HG02763 (cell line): Measurements from ENCODE around the gene ERGIC1.
A peak's percentile ranks its signal among the peaks of the same experiment; 100 is the strongest.
"Not testable (repeated sequence)": the region's sequence is repeated elsewhere in the genome, so short reads cannot be mapped to it uniquely, and the experiment has no call there.

Experiments
- ATAC-seq: cut with Tn5 transposase; IDR thresholded peaks from one replicate; pipeline ENCODE4 v1.9.1; 2021; ENCODE audit warnings: mild to moderate bottlenecking, moderate library complexity; ENCODE audit not compliant: unreplicated experiment

The ERGIC1 gene, protein sequence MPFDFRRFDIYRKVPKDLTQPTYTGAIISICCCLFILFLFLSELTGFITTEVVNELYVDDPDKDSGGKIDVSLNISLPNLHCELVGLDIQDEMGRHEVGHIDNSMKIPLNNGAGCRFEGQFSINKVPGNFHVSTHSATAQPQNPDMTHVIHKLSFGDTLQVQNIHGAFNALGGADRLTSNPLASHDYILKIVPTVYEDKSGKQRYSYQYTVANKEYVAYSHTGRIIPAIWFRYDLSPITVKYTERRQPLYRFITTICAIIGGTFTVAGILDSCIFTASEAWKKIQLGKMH

DNA sequence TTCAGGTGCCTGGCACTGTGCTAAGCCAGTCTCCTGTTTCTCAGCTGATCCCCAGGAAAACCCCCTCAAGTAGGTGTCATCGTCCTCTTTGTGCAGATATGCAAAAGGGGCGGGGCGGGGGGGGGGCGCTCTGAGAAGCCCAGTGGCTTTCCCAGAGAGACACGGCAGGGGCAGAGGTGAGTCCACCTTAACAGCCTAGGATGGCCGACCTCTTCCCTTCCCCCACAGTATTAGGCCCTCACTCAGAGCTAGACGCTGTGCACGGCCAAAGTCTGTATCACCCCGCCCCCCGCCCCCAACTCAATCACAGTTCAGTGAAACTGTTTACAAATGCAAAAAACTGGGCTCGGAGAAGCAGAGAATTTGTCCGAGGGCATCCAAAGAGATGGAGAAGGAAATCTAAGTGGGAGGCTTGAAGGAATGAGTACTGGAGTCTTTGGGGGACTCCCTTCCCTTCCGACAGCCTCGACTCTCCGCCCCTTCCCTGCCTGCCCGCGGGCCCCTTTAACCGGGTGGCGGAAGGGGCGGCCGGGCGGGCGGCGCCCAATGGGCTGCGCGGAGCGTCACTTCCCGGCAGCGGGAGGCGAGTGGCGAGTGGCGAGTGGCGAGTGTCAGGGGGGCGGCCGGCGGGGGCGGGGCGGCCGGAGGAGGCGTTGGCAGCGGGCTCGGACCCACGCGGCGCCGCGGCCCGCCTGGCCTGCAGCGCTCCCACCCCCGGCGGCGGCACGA is at the start of gene ERGIC1:
ERGIC1 (plus strand) TSS at position 566 of the 729 bp plus-strand sequence; CDS start at position 729, 163 bp downstream.
- peak; percentile 82 for ATAC-seq

DNA sequence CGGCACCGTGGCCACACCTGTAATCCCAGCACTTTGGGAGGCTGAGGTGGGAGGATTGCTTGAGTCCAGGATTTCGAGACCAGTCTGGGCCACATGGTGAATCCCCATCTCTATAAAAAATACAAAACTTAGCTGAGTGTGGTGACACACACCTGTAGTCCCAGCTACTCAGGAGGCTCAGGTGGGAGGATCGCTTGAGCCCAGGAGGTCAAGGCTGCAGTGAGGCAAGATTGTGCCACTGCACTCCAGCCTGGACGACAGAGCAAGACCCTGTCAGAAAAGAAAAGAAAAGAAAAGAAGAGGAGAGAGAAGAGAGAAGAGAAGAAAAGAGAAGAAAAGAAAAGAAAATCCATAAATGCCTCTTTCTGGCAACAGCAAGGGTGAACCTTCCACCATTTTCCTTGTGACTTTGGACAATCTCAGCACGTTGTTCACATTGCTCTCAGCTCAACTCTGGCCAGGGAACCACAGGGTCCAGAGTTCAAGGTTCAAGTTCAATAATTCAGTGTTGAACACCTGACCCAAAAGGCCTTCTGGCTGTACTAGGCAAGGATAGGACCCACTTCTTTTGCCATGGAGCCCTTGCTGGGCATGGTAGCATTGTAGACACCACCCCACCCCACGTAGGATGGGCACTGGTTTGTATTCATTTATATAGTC is 48.5 kb upstream of the ERGIC1 start:
- ATAC-seq = no peak

DNA sequence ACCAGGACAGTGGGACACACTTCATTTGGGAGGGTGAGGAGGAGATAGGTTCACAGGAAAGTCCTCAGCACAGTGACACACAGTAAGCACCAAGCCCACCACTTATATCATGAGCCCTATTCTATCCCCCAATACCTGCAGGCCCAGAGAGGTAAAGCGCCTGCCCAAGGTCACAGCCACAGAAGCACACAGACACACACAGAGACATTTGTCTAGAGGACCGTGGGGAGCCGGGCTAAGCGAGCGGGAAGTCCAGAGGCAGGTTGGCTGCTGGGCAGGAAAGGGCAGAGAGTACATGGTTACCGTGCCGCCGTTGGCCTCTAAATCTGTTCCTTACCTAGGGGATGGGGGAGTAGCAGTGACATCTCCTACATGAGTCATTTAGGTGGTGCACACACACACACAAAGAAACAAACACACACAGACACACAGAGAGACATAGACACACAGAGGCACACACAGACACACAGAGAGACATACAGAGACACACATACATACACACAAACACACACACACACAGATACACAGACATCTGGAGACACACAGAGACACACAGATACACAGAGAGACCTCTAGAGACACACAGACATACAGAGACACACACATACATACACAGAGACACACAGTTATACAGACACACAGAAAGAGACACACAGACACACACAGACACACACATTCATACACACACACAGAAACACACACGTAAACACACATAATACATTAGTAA is 47.2 kb upstream of the ERGIC1 start:
- no peak for ATAC-seq

DNA sequence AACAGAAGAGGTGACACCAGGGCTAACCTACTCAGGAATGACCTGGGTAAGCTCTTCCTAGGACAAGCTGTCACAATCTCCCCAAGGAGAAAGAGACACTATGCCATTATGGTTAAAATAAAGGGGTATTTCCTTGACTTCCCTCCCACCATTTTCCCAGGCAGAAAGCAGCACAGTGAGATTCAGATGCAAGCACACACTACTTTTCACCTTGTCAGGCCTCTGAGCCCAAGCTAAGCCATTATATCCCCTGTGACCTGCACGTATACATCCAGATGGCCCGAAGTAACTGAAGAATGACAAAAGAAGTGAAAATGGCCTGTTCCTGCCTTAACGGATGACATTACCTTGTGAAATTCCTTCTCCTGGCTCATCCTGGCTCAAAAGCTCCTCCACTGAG is 46.5 kb upstream of the ERGIC1 start:
- not testable (repeated sequence) for ATAC-seq

DNA sequence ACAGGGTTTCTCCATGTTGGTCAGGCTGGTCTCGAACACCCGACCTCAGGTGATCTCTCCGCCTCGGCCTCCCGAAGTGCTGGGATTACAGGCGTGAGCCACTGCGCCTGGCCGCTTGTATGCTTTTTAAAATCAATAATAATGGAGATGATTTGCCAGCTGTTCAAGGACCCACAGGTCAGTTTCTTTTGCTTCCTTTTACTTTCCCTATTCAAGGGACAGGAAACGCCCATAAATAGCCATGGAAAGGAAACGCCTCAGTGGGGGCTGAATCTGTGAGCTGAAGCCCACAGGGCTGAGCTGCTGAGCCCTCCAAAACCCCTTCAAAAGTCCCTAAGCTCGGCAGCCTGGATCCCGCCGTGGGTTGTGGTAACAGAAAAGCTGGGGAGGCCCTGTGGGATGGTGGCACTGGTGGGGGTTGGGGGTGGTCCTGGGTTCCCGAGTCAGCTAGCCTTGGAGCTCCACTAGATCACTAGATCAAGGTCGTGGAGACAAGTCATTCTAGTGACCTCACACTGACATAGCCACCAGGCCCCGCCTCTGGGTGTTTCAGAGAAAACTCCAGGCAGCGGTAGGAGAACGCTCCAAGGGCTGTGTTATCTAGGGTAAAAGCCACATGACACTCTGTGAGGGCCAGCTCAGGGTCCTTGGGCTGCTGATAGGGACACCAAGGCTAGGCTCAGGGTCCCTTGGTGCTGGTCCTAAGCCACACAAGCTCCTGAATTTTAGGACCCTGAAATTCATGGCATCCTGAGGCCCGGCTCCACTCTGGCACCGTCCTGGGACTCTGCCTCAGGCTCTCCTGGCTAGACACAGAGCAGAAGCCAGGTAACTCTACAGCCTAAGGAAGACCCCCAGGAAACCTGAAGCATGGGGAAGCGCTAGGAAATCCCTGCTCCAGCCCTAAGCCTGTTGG is 45.0 kb upstream of the ERGIC1 start:
- ATAC-seq = no peak

DNA sequence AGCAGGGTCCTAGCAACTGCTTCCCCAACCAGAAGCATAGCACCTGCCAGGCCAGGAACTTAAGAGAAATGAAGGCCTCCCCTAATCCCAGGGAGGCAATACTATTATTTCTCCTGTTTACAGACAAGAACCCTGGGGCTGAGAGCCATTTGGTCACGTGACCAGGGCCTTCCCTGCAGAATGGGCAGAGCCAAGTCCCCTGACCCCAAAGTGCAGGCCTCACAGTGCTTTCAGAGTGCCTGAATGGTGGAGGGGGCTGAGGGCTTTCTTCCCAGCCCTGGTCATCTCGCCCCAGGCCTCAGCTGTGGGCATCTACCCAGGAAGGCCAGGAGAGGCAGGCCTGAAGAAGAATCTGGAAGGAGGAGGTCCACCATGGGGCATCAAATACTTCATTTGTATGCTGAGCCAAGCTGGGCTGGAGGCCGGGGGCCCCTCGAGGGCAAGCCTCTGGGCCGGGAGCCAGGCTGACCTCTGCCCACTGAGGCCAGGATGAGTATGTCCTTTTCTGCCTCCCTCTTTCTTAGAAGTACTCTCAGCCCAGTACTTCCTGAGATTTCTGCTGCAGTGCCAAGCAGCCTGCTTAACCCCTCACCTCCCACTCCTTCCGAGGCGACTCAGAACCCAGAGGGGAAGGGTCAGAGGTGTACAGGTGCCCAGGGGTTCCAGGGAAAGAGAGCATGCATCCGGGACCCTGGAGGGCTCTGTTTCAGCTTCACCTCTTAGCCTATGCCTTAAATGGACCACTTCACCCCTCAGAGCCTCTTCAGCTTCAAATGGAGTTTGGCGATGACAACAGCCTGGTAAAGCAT is 44.2 kb upstream of the ERGIC1 start:
- no peak for ATAC-seq

DNA sequence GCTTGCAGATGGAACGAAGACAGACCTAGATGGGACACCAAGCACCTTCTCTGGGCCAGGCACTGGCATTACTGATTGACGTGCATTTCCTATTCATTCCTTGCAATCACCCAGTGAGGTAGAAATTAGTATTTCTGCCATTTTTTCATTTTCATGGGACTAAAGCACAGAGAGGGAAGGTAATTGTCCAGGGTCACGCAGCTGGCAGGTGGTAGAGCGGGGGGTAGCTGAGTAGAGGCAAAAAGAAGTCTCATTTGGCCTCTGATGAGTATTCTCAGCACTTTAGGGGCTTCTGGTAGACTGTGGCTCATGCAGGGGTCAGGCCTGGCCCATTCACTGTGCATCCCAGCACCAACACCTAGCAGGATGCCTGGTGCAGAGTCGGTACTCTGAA is 43.6 kb upstream of the ERGIC1 start:
- ATAC-seq = no peak

DNA sequence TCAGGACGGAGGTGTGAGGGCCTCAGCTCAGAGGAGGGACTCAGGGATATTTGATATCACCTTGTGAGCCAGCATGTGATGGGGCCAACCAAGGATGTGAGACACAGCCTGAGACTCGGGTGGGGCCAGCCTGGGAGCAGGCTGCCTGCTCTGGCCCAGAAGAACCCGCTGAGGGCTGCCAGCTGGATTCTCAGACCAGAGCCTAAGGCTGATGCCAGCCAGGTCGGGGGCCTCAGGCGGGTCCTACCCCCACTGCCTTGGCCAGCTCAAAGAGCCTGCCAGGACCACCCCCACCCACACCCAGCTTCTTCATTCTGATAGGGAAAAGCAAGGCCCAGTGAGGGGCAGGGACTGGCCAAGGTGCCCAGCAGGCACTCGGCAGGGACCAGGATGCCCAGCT is 42.8 kb upstream of the ERGIC1 start:
- ATAC-seq = no peak

DNA sequence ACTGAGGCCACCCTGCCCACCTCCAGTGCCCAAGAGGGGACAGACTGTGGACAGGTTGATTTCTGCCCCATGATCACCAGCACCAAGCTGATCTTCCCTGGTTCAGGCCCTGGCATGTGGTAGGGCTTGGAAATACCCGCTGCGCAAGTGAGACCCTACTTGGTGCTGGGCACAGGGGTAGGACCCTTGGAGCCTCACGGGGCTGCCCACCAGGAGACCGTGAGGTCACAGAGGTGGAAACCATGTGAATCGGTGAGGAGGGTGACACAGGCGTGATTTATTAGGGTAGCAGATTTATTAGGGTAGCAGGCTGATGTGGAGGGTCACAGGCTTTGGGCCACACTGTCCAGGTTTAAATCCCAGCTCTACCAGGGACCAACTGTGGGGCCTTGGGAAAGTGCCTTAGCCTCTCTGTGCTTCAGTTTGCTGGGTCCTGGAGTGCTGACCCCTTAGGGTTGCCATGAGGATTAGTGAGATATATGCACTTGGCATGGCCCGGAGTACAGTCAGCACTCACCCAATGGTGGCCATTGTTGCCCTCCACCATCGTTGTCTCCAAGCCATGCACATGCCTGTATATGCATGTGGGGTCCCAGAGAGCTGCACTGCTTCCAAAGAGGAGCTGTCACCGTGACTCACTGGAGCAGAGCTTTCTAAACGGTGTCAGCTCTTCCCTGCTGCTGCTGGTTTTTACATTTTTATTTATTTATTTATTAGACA is 42.2 kb upstream of the ERGIC1 start:
- ATAC-seq = no peak

DNA sequence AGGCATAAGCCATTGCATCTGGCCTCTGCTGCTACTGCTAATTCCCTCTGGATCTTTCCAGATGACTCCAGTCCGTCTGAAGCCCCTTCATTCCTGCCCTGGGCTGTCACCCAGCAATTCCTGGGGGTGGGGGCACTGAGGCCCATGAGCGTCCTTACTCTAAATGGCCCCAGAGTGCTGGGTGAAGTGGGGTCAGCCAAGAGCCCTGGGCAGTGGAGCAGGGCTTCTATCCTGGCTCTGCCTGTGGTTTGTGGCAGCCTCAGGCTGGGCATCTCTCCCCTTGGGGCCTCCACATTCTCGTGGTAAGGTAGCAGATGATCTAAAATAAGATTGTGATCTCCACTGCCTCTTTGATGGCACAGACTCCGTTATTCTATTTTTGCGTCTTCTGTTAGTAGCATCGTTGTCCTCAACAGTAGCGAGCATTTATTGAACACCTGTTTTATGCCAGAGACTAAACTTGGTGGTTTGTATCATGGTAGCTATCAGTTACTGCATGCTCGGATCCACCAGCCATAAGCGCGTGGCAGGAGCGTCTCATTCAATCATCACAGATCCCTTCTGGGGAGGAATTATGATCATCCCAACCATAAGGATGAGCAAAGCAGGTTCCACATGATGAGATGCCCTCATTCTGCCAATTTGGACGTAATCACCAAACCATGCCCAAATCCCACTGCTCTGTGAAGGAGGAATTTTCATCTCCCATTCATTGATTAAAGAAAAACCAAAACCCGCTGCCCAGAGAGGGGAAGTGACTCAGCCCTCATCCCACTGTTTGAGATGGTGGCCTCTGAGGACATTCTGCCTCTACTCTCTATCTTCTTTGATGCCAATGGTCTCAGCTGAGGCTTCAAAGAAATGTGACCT is 41.1 kb upstream of the ERGIC1 start:
- ATAC-seq = no peak

DNA sequence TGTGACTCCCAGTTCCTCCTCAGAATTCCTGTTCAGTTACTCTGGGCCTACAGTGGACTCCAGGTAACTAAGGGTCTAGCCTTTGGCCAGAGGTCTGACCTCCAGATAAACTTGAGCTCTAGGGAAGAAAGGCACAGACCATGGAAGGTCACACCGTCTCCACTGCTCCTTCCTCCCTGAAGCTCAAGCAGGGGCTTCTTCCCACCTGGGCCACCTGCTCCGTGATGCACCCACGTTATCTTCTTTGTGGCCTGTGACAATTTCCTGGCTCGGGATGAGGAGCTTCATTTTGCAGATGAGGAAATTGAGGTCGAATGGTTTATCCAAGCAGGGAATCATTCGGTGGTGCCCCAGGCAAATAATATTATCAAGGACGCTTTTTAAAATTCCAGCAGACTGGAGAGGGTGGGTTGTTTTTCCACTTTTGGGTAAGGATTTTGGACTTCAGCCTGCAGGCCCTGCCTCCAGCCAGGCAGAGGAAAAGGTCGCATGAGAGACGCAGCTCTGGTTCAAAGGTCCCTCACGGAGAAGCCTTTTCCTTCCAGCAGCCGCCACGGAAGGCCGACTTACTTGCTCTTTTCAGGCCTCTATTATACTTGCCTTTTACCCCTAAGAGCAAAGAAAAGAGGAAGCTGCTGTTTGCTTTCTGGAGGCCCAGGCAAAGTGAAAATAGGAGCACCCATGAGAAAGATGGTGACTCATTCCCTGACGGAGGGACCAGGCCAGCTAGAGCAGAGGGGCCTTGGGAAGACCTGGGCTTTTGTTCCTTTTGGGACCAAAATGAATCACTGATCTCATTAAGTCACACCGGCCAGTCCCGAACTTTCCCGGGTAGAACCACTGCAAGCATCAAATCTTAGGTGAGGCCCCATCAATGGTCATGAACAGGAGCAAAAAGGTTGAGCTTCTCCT is 40.2 kb upstream of the ERGIC1 start:
- ATAC-seq = no peak

DNA sequence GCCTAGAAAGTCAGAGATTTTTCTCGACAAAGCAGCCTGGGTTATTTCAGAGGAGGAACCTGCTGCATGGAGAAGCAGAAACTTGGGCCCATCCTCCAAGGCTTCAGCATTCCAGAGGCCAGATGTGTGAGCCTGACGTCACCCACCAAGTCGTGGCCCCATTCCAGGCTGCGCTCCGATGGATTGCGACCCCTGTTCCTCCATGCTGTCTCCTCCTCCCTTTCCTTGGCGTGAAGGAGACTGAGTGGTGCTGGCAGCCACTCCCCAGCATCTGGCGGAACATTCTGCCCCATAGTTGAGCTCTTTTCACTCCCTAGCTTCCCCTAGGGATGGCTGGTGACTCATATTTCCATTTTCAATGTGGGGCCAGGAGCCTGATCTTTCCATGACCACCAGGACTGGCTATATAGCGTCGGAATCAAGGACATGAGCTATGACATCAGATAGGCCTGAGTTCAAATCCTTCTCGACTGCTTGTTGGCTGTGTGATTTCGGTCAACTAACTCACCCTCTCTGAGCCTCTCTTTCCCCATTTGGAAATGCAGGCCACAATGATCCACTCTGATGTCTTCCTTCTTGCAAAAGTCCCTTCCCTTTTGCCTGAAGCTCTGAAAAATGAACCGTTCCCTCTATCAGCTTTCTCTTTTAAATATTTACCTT is 38.6 kb upstream of the ERGIC1 start:
- ATAC-seq = no peak

DNA sequence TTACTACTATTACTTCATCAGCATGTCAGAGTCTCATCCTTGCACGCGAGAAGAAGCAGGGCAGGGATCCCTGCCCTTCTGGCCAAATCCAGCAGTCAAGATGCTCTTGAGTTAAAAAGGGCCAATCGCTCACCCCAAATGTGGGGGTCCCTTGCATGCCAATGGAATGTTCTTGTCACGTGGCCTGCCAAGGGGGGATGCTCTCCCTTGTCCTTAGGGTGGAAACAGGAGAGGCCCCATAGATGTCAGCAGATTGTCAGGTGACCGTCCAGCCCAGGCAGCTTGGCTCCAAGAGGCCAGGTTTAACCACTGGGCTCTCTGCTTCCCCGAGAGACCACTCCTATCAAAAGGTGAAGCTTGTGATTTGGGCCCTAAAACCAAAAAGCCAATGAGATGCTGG is 37.7 kb upstream of the ERGIC1 start:
- no peak for ATAC-seq

DNA sequence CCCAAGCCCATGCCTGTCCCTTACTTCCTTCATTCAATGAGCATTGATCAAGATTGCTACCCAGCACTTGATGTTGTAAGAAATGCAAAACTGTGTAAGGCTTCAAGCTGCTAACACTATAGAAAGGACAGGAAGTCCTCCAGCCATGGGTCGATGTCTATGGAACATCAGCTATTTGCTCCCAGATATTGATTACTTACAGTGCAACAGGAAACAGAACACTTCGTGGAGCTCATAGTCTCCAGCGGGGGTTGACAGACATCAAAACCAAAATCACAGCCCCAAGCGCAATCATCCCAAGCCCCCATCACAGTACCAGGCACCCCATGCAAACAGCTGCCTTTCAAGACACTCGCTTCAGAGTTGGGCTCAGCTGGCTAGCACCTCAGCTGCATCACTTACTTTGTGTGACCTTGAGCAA is 36.3 kb upstream of the ERGIC1 start:
- ATAC-seq = no peak

DNA sequence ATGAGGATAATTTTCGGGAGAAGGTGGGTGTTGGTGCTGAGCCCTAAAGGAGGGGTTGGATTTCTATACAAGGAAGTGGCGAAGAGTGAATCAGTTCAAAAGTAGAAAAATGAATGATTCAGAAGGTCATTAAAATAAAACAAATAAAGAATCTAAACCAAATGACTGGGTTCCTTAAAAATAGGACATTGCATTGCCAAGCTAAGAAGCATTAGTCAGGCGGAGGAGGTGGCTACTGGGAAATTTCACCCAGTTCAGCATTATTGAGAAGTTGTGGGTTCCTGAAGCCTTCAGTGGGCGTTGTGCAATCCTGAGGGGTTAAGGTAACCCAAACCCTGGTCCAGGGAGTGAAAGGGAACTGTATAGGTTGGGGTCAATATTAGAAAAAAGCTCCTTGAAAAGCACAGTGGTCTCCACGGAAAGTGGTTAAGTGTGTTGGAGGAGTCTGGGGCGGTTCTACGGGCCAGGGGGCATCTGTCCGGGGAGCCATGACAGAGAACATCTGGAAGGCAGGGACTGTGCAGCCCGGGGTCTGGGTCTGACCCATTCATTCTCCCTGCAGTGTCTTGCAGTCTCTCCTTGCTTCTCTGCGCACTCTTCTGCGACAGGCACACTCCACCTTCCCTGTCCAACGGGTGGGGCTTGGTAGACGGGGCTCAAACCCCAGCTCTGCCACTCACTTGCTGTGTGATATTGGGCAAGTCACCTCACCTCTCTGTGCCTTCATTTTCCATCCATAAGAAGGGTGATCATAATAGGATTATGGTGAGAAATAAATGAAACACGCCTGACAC is 35.4 kb upstream of the ERGIC1 start:
- ATAC-seq = no peak

DNA sequence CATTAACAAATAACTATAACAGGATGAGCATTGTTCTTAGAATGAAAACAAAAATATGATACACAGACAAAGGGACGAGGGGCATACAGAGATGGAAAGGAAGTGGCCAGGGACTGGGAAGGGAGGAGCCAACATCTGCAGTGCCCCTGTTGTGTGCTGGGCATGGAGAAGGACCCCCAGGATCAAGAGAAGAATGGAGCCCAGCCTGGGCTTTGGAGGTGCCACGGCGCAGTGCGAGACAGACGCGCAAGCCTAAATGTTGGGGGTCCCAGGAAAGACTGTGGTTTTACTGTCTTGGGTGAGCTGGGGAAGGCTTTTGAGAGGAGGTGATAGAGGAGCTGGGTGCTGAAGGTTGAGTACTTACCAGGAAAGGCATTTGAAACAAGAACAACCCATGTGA is 34.6 kb upstream of the ERGIC1 start:
- ATAC-seq = no peak
